AG10803 (cell line): ENCODE data around the gene DCUN1D3.

Experiments used
- DNase-seq: peaks from one replicate; pipeline ENCODE4 v3.0.0; 2010; ENCODE audit warnings: low read depth
- H3K4me3 ChIP-seq: 2 replicates; pipeline ENCODE4 v1.5.1; 2011; ENCODE audit warnings: mild to moderate bottlenecking, low read length, control low read depth
- CTCF ChIP-seq: conservative IDR thresholded peaks from 2 replicates; pipeline ENCODE4 v1.5.1; 2011; ENCODE audit warnings: mild to moderate bottlenecking, low read length, control low read depth, inconsistent platforms

DCUN1D3 gene

GRCh38 chr16:20887207-20887606, 13.0 kb downstream of the DCUN1D3 start:
- no peak for DNase-seq
- H3K4me3 ChIP-seq = no peak overlapping the region
- TF ChIP-seq CTCF = no peak

DNA sequence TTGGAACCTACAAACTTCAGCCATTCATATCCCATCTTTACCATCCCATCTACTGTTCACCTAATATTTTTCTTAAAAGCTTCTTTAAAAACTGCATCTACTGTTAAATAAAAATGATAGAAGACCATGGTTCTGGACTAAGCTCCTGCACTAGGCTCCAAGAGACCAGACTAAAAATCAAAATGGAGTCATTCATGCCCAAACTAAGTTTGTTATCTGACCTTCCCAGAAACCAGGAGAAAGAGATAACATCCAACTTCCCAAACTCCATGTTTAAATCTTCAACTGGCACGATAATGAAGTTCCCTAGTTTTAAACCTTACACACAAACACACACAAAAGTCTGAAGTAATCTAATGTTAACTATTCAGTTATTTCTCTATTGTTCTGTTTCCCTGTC, 13.8 kb downstream of the DCUN1D3 start:
- DNase-seq = no peak
- TF ChIP-seq CTCF = no peak
- H3K4me3 ChIP-seq = no peak overlapping the region

DNA sequence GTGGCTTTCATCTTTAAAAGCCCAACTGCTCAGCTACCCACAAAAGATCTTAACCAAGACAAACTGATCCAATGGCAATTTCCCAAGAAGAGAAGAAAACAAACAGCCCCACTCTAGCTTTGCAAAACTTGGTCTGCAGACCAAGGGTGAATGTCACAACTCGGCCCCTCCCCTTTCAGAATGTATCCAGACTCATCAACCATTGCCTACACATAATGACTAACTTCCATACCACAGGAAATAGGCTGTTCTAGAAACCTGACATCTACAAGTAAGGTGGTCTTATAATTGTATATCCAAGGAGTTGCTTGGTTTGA, 16.0 kb downstream of the DCUN1D3 start:
- H3K4me3 ChIP-seq = no peak overlapping the region
- TF ChIP-seq CTCF = no peak
- DNase-seq = peak; percentile 68

- no peak overlapping the region for H3K4me3 ChIP-seq
- no peak for TF ChIP-seq CTCF
- DNase-seq = no peak
Measured at GRCh38 chr16:20883554-20884239, 16.5 kb downstream of the DCUN1D3 start.

DNA sequence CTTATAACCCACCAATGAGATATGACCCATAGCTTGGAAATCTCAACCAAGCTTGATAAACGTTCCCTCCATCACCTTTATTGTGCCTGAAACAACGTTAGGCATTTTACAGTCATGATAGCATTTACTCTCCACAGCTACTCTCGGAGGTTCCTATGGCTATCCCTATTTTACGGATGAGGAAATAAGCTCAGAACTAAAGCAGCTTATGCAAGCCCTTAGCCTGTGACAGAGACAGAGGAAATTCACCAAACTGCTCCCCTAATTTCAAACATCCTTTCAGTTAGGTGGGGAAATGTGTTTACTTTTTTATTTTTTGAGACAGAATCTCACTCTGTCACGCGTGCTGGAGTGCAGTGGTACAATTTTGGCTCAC, 18.7 kb downstream of the DCUN1D3 start:
- H3K4me3 ChIP-seq = no peak overlapping the region
- TF ChIP-seq CTCF = no peak
- no peak for DNase-seq

GRCh38 chr16:20880867-20881502, 19.2 kb downstream of the DCUN1D3 start:
- no peak for DNase-seq
- TF ChIP-seq CTCF = no peak
- no peak overlapping the region for H3K4me3 ChIP-seq

DNA sequence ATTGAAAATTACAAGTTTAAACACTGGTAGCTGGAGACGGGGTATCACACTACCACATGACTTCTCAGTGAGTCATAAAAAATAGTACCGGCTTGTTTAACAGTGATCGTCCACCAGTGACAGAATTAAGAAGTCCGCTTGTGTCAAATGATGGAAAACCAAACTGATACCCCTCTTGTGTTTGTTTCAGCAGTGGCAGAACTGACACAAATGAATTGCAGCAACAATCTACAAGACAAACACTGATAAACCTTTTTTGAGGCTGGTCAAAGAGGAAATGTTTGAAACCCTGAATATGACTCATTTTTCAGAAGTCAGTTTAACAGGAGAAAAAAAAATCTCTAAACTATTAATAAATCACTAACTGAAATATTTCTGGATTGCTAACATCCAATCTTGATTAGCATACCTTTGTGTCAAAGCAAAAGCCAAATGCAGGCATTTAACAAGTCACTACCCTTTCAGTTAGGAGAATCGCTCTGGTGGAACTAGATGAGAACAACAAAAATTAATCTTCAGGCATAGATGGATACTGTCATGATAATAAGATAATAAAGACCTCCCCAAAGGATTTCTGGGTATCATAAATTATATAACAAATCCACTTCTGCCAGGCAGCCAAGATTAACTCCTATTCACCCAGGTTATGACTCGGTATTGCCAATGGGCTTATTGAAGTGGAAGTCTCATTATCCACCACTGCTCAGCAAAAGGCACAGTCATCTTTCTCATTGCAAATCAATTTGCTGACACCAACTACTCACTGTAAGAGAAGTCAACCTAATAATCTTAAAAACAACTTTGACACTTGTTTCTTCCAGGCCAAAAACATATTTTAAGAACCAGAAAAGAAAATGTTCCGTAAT, 20.8 kb downstream of the DCUN1D3 start:
- H3K4me3 ChIP-seq = no peak overlapping the region
- TF ChIP-seq CTCF = no peak
- DNase-seq = peak; percentile 51
